Right lobe of liver (tissue), 6 donors: ENCODE data around the gene RNF150. TPM values are rescaled to one million over a fixed set of nuclear protein-coding genes. Genes with fewer than 3 reads are reported as not detected.

Source experiments
- ATAC-seq, 4 donors: fragments of 200-7000 bp; cut with Tn5 transposase; one replicate each; pipeline ENCODE4 v1.9.1; 2020; ENCODE audit warnings: mild to moderate bottlenecking in 4 of 4, moderate library complexity in 4 of 4
- DNase-seq, 3 donors: peaks; one replicate each; pipeline ENCODE4 v3.0.0-alpha.2; 2020
- H3K27ac ChIP-seq, 3 donors: fragments of 200-600 bp; one replicate each; pipeline ENCODE4 v1.8.0; 2022
- H3K27me3 ChIP-seq, 2 donors: fragments of 200-600 bp; one replicate each; pipeline ENCODE4 v1.8.0; 2022
- H3K36me3 ChIP-seq, 4 donors: fragments of 200-600 bp; sonication (generic) in 1 of 4; one replicate each; pipeline versions ENCODE4 v1.5.1 to v1.8.0; 2017 to 2022; ENCODE audit warnings: control low read depth in 1 of 4
- H3K4me1 ChIP-seq, 4 donors: fragments of 200-600 bp; sonication (generic) in 1 of 4; one replicate each; pipeline versions ENCODE4 v1.5.1 to v1.8.0; 2017 to 2022; ENCODE audit warnings: control low read depth in 1 of 4
- H3K4me3 ChIP-seq, 3 donors: fragments of 200-600 bp; one replicate each; pipeline ENCODE4 v1.8.0; 2022
- H3K9me3 ChIP-seq, 4 donors: fragments of 200-600 bp; sonication (generic) in 1 of 4; one replicate each; pipeline versions ENCODE4 v1.5.1 to v1.8.0; 2017 to 2022; ENCODE audit warnings: control low read depth in 1 of 4
- POLR2A ChIP-seq: fragments of 450-650 bp; IDR thresholded peaks from one replicate; pipeline ENCODE4 v1.6.1; 2017; ENCODE audit warnings: antibody characterized with exemption, mild to moderate bottlenecking
- WGBS: methylation state at CpG from one replicate; pipeline ENCODE4 v1.1.6; 2018; ENCODE audit warnings: low coverage, low lambda C conversion rate; ENCODE audit not compliant: insufficient coverage; ENCODE audit errors: missing lambda C conversion rate; 5-methylcytosine and 5-hydroxymethylcytosine counted together
- intact Hi-C, 2 donors: fragments of 100-400 bp; cut with DNase I; formaldehyde crosslinking; loops; one replicate each; pipeline versions ENCODE4 v1.11.2 to v1.14.1; 2022
- total RNA-seq, 6 experiments: library from RNA; depleted of rRNA in 2 of 6; stranded (reverse); fragments of >200 nt in 2 of 6; fragmentation: NEBNext Ultra II Directional in 3 of 6; extraction: Animal tissue kit (Norgen Biotek cat#: 25700) in 3 of 6; gene quantifications; one replicate each; pipeline versions ENCODE4 v1.1.0 to v1.2.4, GENCODE V29; 2016 to 2023
- TF ChIP-seq, protein P1 (sequence below), 4 donors: fragments of 200-600 bp in 3 of 4; fragments of 450-650 bp in 1 of 4; IDR thresholded peaks; one replicate each; pipeline versions ENCODE4 v1.5.1 to v1.8.0; 2016 to 2022; ENCODE audit warnings: antibody characterized with exemption in 4 of 4, mild to moderate bottlenecking in 2 of 4
- donor health status: DM: no; HTN: yes; CAD: no.
- donor health status: DM: no; HTN: no; CAD: no.
- donor health status: DM: no; HTN: no; CAD: no.
- donor health status: DM: no; HTN: yes; CAD: no.
- donor health status: DM: no; HTN: yes; CAD: no.

The RNF150 gene
- total RNA-seq, 6 experiments from 2014 or later, result 1.2 to 1.8 (median 1.5) TPM

- Histone ChIP-seq H3K27me3 (no peaks in the 10 kb centered on the region), H3K4me3 (no peak overlapping the region), H3K9me3 (peaks cover 0 to 2% (median 0%) of the 10 kb centered on the region in 4 donors), H3K27ac (no peak overlapping the region), H3K36me3 (no peaks in the 10 kb centered on the region), H3K4me1 (no peaks in the 10 kb centered on the region)
- intact Hi-C loops, result no loop called here
- ATAC-seq (no peak), DNase-seq (no peak)
- TF ChIP-seq, protein P1, sequence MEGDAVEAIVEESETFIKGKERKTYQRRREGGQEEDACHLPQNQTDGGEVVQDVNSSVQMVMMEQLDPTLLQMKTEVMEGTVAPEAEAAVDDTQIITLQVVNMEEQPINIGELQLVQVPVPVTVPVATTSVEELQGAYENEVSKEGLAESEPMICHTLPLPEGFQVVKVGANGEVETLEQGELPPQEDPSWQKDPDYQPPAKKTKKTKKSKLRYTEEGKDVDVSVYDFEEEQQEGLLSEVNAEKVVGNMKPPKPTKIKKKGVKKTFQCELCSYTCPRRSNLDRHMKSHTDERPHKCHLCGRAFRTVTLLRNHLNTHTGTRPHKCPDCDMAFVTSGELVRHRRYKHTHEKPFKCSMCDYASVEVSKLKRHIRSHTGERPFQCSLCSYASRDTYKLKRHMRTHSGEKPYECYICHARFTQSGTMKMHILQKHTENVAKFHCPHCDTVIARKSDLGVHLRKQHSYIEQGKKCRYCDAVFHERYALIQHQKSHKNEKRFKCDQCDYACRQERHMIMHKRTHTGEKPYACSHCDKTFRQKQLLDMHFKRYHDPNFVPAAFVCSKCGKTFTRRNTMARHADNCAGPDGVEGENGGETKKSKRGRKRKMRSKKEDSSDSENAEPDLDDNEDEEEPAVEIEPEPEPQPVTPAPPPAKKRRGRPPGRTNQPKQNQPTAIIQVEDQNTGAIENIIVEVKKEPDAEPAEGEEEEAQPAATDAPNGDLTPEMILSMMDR (IDR thresholded peaks at IDR 0.05), result no peak
- no peak for TF ChIP-seq POLR2A
- WGBS, result 86% methylated on average over 3 of the region's 3 CpGs
These were observed 256.5 kb downstream of the RNF150 start for GRCh38 chr4:140876615-140877364.

- no peak overlapping the region for H3K4me3 ChIP-seq
- ATAC-seq (no peak), DNase-seq (no peak)
- WGBS, result 42% methylated on average over 1 of the region's 1 CpG
- no peak overlapping the region for H3K27ac ChIP-seq
- H3K4me1 ChIP-seq, result no peaks in the 10 kb centered on the region
- H3K9me3 ChIP-seq, result peaks cover 0 to 2% (median 0%) of the 10 kb centered on the region in 4 donors
- no peaks in the 10 kb centered on the region for H3K36me3 ChIP-seq
- intact Hi-C loops, result no loop called here
- no peaks in the 10 kb centered on the region for H3K27me3 ChIP-seq
- TF ChIP-seq, protein P1 (IDR thresholded peaks at IDR 0.05), result no peak
- no peak for TF ChIP-seq POLR2A
These were observed 257.4 kb downstream of the RNF150 start for GRCh38 chr4:140875746-140876452.

- TF ChIP-seq, protein P1 (IDR thresholded peaks at IDR 0.05), result no peak
- no peak for TF ChIP-seq POLR2A
- DNase-seq (no peak), ATAC-seq (no peak)
- Histone ChIP-seq H3K36me3 (no peaks in the 10 kb centered on the region), H3K27ac (no peak overlapping the region), H3K27me3 (no peaks in the 10 kb centered on the region), H3K4me3 (no peak overlapping the region), H3K4me1 (no peaks in the 10 kb centered on the region), H3K9me3 (peaks cover 0 to 2% (median 0%) of the 10 kb centered on the region in 4 donors)
- intact Hi-C loops, result no loop called here
- 57% methylated on average over 1 of the region's 1 CpG for WGBS
These were observed 259.2 kb downstream of the RNF150 start for GRCh38 chr4:140874056-140874455.

DNA sequence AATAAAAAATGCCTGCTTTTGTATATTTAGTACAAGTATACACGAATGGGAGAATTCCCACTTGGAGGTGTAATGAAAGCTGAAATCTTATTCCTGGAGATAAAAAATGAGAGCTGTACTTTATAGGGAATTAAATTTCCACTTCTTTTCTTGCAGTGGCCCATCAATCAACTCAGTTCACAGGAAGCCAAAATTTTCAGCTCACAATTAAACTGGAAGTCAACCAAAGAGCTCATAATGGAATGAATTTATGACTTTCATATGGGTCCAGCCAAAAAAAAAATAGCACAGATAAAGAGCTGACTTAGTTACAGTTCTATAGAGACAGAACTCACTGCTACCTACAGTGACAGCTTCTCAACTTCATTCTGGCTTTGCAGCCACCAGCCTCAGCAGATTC, 261.9 kb downstream of the RNF150 start:
- Histone ChIP-seq H3K27me3 (no peaks in the 10 kb centered on the region), H3K27ac (no peak overlapping the region), H3K36me3 (no peaks in the 10 kb centered on the region), H3K4me3 (no peak overlapping the region), H3K4me1 (no peaks in the 10 kb centered on the region), H3K9me3 (no peaks in the 10 kb centered on the region)
- DNase-seq, result no peak
- TF ChIP-seq POLR2A, result no peak
- TF ChIP-seq, protein P1 (IDR thresholded peaks at IDR 0.05), result no peak
- intact Hi-C loops, result no loop called here
- WGBS, result 50% methylated on average over 1 of the region's 1 CpG
- ATAC-seq, result no peak
